Activated T-cell treated with anti-CD3 and anti-CD28 coated beads for 4 hours (primary cell): ENCODE data around the gene MICAL2.

ENCODE experiments used
- DNase-seq: peaks from one replicate; pipeline ENCODE4 v3.0.0-alpha.2; 2020

The MICAL2 gene

DNA sequence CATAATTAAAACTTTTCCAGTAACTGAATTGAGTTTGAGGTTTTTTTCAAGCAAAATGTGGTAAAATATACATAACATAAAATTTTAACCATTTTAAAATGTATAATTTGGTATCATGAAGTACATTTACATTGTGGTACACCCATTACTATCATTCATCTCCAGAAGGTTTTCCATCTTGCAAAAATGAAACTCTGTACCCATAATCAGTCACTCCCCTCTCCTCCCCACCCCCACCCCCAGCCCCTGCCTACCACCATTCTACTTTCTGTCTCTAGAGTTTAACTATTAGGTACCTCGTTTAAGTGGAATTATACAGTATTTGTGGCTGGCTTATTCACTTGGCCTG lies 63.7 kb downstream of the MICAL2 start:
- no peak for DNase-seq

GRCh38 chr11:12174477-12175143 lies 64.2 kb downstream of the MICAL2 start:
- DNase-seq = no peak

DNA sequence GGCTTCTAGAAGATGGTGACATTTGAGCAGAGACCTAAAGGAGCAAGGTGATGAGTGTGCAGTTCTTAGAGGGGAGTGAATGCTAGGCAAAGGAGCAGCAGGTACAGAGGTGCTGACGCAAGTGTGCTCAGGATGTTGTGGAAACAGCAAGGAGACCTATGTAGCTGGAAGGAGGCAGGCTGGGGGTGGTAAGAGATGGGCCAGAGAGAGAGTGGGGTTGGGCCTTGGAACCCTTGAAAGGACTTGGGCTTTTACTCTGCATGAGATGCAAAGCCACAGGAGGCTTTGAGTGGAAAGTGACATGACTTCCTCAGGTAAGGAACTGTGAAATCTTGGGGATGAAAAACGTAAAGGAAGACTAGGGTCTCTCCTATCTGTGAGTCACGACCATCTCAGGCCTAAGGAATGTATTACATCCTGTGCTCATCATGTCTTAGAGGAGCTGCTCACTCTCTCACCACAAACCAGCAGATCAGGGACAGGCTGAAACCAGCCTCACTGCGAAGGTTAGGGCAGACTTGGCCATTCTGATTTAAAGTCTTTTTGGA lies 65.4 kb downstream of the MICAL2 start:
- DNase-seq = no peak

GRCh38 chr11:12176410-12176809 lies 66.0 kb downstream of the MICAL2 start:
- no peak for DNase-seq

GRCh38 chr11:12177739-12178338 lies 67.4 kb downstream of the MICAL2 start:
- DNase-seq = no peak

DNA sequence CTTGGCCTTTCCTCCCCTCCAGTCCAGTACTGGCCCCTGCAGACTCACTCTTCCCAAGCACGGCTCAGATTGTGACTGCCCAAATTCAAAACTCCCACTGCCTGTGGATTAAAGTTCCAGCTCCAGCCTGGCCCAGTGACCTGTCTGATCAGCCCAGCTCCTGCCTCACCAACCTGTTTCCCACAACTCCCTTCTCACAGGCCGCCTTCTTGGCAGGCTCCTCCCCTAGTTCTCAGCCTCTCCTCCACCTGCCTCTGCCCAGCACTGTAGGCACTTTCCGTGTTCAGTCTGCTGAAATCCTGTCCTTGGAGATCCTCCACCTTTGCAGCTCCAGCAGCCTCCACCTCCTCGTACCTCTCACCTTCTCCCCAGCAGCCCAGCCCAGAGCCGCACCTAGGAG lies 68.6 kb downstream of the MICAL2 start:
- no peak for DNase-seq

DNA sequence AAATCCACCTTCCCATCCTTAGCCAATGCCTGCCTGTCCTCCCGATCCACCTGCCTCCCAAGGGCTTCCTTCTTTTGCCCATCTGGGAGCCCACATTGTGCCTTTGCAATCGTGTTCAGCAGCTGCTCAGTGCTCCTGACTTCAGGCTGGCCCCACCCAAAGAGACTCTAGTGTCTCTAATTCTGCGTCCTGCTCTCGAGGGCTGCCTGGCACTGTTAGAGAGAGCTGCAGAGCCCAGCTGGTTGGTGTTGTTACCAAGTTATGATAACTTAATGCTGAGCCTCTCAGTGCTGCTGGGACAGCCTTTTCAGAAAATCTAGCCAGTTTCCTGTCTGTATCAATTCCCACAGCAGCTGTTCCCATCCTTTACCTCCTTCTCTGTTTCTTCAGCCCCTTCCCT lies 69.1 kb downstream of the MICAL2 start:
- no peak for DNase-seq

- DNase-seq = no peak
Observed at GRCh38 chr11:12180257-12181205, 70.1 kb downstream of the MICAL2 start.

GRCh38 chr11:12182302-12182675 lies 71.9 kb downstream of the MICAL2 start:
- no peak for DNase-seq

DNA sequence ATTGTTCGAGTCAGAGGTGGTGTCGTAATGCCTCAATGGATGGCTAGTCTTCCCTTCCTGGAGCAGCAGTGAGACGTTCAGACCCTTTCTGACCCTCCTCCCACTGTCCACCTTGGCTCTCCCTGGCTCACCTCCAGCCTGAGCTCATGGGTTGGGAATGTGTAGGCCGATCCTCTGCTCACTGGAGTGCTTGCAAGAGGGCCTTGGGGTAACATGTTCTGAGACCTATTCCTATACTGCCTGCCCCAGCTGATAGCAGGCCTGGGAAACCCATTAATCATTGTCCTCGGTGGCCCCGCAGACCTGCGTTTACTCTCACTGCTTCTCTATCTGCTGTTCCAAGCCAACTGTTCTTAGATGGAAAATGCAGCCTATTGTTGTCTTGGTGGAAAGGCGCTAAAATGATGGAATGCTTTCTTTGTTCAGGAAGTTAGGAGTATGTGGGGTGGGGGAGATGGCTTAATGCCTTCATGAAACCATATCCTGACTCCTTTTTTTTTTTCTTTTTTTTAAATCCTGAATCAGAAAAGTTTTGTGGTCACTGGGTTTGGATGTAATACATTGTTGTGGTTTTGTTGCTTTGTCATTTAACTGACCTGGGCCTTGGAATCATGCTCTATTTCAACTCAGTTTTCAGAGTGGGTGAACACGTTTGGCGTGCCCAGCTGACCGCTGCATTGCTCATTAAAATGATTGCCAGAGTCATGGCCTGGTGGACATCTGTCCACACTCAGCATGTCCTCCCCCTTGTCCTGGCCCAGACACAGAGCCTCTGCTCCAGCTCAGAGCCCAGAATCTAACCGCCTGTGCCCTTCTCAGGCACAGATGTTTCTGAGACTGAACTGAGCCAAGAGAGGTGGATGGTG lies 72.5 kb downstream of the MICAL2 start:
- no peak for DNase-seq

DNA sequence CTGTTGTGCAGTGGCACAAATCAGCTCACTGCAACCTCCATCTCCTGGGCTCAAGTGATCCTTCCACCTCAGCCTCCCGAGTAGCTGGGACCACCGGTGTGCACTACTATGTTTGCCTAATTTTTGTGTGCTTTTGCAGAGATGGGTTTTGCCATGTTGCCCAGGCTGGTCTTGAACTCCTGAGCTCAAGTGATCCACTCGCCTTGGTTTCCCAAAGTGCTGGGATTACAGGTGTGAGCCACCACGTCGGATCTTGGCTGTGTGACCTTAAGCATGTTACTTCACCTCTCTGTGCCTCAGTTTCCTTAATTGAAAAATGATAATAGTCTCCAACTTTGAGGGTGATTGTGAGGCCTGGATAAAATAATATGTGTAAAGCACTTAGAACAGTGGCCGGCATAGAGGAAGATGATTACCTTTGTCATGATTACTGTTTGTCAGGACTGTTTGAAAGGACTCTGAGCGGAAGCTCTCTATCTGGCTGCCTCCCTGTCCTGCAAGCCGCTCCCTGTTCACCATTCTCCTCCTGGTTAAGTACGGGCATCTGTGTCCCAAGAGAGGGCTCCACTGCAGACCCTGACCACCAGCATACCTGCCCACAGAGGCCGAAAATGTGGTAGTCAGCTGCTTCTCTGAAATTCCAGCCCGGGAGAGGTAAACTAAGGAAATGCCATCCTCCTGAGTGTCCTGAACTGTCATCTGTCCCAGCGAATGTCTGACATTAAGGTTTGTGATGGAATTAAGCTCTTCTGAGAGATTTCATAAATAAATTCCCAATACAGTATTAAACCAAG lies 73.6 kb downstream of the MICAL2 start:
- no peak for DNase-seq

GRCh38 chr11:12184699-12185098 lies 74.3 kb downstream of the MICAL2 start:
- DNase-seq = no peak

- DNase-seq = no peak
Observed at GRCh38 chr11:12185106-12185690, 74.8 kb downstream of the MICAL2 start.

GRCh38 chr11:12185914-12186313 lies 75.5 kb downstream of the MICAL2 start:
- DNase-seq = no peak

DNA sequence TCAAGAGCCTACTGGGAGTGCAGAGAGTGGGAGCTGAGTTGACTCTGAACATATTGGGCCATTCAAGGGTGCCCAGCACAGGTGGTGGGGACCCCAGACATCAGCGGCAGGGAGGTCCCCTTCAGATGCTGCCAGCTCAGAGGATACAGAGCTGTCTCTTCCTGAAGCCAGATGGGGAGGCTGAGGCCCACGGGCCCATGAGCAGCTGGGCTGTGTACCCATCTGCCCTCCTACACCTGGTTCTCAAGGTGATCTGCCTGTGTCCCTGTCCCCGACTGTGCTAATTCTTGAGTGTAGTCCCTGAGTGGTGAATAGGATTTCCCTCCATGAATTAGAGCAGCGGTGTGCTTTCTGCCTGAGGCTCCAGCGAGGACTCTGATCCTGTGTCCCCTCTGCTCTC lies 76.3 kb downstream of the MICAL2 start:
- DNase-seq = no peak

DNA sequence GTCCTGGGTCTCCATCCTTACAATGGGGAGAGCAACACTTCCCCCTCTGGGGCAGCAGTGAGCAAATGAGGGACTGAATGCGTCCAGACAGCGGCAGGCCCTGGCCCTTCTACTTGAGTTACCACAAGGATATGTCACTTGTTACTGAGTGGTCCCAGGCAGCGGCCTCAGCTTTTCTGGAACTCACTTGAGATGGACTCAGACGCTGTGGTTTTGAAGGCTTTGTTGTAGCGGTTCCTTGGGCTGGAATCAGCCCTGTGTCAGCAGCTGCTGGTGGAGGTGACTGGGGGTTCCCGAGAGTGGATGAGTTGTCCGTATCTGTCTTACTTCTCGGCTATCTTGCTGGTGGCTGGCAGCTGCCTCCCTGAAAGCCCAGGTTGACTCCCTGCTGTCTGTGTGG lies 77.0 kb downstream of the MICAL2 start:
- no peak for DNase-seq

DNA sequence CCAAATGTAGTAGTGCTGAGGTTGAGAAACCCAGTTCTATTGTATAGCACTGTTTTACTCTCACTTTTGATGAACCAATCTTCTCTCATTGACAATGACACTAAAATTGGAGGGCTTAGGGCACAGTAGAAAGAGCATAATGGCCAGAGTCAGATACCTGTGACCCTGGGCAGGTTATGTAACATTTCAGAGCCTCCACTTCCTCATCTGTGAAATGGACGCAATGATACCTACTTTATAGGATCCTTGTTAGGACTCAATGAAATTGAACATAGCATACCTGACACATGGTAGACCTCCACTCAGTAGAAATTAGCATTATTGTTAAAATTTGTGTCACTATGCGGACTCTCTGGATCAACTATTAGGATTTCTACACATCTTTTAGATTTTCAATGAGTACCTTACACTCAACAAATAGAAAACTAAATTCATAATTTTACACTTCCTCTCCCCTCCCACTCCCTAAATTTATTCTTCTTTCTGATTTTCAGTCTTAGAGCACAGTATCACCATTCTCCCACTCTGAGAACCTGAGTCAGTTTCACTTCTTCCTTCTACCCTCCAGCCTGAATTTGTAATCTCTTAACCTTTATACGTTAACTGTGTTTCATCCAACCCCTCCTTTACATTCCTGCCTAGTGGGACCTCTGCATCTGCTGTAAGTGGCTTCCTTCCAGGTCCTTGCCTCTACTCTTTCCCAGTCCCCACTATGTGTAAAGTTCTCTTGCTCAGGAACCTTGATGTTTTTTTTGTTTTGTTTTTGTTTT lies 78.3 kb downstream of the MICAL2 start:
- DNase-seq = no peak

DNA sequence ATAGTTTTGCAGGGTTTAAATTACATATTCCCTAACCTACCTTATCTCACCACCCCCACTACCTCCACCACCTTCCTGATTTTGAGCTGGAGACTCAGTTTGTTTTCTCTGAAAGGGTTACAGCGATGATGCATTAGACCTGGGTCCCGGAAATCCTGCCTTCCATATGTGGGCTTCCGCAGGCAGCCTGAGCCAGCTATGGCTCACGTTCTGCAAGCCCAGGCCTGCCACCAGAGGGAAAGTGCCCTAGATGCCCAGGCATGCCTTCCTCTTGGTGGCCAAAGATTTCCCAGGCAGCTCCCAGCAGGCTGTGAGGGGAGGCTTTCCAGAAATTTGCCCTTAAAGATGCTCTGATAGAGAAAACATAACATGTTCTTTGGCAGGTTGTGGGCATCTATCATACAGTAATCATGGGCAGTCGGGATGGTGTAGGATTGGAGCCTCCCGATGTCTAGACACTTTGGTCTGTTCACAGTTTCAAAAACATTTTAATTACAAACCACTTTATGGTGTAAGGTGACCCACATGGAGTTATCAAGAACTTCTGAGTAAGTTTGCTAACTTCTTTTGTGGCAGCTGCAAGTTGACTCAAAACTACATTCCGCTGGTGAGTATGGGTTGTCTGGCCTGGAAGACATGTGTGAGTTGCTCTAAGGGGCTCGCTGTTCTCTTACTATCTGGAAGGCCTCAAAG lies 79.3 kb downstream of the MICAL2 start:
- DNase-seq = no peak

GRCh38 chr11:12190511-12190910 lies 80.1 kb downstream of the MICAL2 start:
- DNase-seq = no peak
